Upper lobe of left lung (tissue), 6 donors: ENCODE data around the gene TMCC1. TPM values are rescaled to one million over a fixed set of nuclear protein-coding genes. Genes with fewer than 3 reads are reported as not detected.

Source experiments
- ATAC-seq, 2 donors: fragments of 200-7000 bp; cut with Tn5 transposase; one replicate each; pipeline ENCODE4 v1.9.1; 2022; ENCODE audit warnings: mild to moderate bottlenecking in 2 of 2, moderate library complexity in 2 of 2; ENCODE audit not compliant: low FRiP score in 2 of 2
- DNase-seq, 2 donors: peaks; one replicate each; pipeline ENCODE4 v3.0.0-alpha.2; 2019 to 2020
- H3K27ac ChIP-seq, 4 donors: fragments of 200-600 bp; sonication (generic); one replicate each; pipeline ENCODE4 v1.5.1; 2016 to 2019
- H3K27me3 ChIP-seq, 4 donors: fragments of 200-600 bp; sonication (generic); one replicate each; pipeline ENCODE4 v1.5.1; 2017 to 2019
- H3K36me3 ChIP-seq, 4 donors: fragments of 200-600 bp; sonication (generic); one replicate each; pipeline ENCODE4 v1.5.1; 2016 to 2019
- H3K4me1 ChIP-seq, 4 donors: fragments of 200-600 bp; sonication (generic); one replicate each; pipeline ENCODE4 v1.5.1; 2018 to 2019
- H3K4me3 ChIP-seq, 4 donors: fragments of 200-600 bp; sonication (generic); one replicate each; pipeline ENCODE4 v1.5.1; 2017 to 2019; ENCODE audit warnings: mild to moderate bottlenecking in 2 of 4, moderate library complexity in 1 of 4
- H3K9me3 ChIP-seq, 4 donors: fragments of 200-600 bp; sonication (generic); one replicate each; pipeline ENCODE4 v1.5.1; 2018 to 2019
- CTCF ChIP-seq, 6 experiments: fragments of 450-650 bp in 4 of 6; fragments of 200-600 bp in 2 of 6; sonication (generic) in 2 of 6; IDR thresholded peaks; one replicate each; pipeline ENCODE4 v1.5.1; 2016 to 2019; ENCODE audit warnings: antibody characterized with exemption in 6 of 6
- EP300 ChIP-seq, 4 donors: sonication (generic); formaldehyde crosslinking; IDR thresholded peaks; one replicate each; pipeline ENCODE4 v1.5.1; 2017; ENCODE audit warnings: antibody characterized with exemption in 4 of 4, control low read depth in 2 of 4
- POLR2A ChIP-seq, 4 donors: fragments of 450-650 bp; IDR thresholded peaks; one replicate each; pipeline ENCODE4 v1.5.1; 2016 to 2017; ENCODE audit warnings: antibody characterized with exemption in 4 of 4, mild to moderate bottlenecking in 2 of 4
- POLR2AphosphoS5 ChIP-seq, 2 donors: sonication (generic); formaldehyde crosslinking; IDR thresholded peaks; one replicate each; pipeline ENCODE4 v1.5.1; 2017; ENCODE audit warnings: antibody characterized with exemption in 2 of 2
- WGBS, 2 donors: methylation state at CpG; one replicate each; pipeline ENCODE4 v1.1.5; 2017 to 2018; 5-methylcytosine and 5-hydroxymethylcytosine counted together
- total RNA-seq, 6 donors: library from RNA; depleted of rRNA in 4 of 6; stranded (reverse); fragments of >200 nt in 4 of 6; gene quantifications; one replicate each; pipeline versions ENCODE4 v1.1.0 to v1.2.1, GENCODE V29; 2016 to 2021
- donor health status: DM: no; HTN: no; CAD: no; lungs with moderate emphysema.
- donor health status: DM: no; HTN: yes; CAD: no; lungs with severe emphysema.

Gene TMCC1
- total RNA-seq, 6 donors from 2014 or later = 16.9 to 39.2 (median 27.9) TPM

GRCh38 chr3:129938140-129938930 lies 44.8 kb upstream of the TMCC1 start:
- Histone ChIP-seq H3K27me3 (no peaks in the 10 kb centered on the region), H3K4me3 (no peak overlapping the region), H3K27ac (no peak overlapping the region), H3K9me3 (no peaks in the 10 kb centered on the region), H3K4me1 (peaks cover 0 to 10% (median 2%) of the 10 kb centered on the region in 4 donors), H3K36me3 (no peaks in the 10 kb centered on the region)
- ATAC-seq (no peak), DNase-seq (no peak)
- WGBS, 2 donors = 87 to 88% methylated on average over 6 to 8 of the region's 8 CpGs
- TF ChIP-seq POLR2A (IDR thresholded peaks at IDR 0.05) = no peak
- TF ChIP-seq POLR2AphosphoS5 (IDR thresholded peaks at IDR 0.05) = no peak
- TF ChIP-seq EP300 (IDR thresholded peaks at IDR 0.05) = no peak
- TF ChIP-seq CTCF (IDR thresholded peaks at IDR 0.05) = no peak

- 94 to 96% methylated on average over 9 of the region's 9 CpGs for WGBS, 2 donors
- no peak for TF ChIP-seq POLR2A (IDR thresholded peaks at IDR 0.05)
- TF ChIP-seq EP300 (IDR thresholded peaks at IDR 0.05) = no peak
- no peak for TF ChIP-seq POLR2AphosphoS5 (IDR thresholded peaks at IDR 0.05)
- no peak for TF ChIP-seq CTCF (IDR thresholded peaks at IDR 0.05)
- Histone ChIP-seq H3K36me3 (no peaks in the 10 kb centered on the region), H3K4me3 (no peak overlapping the region), H3K4me1 (peaks cover 0 to 10% (median 2%) of the 10 kb centered on the region in 4 donors), H3K27me3 (no peaks in the 10 kb centered on the region), H3K27ac (no peak overlapping the region), H3K9me3 (no peaks in the 10 kb centered on the region)
- ATAC-seq (no peak), DNase-seq (peak in 1 of 2 donors; percentile 37)
Observed at GRCh38 chr3:129937717-129938116, 44.2 kb upstream of the TMCC1 start.

- peak; percentile 42 to 70 for ATAC-seq
Observed at GRCh38 chr3:129936757-129937156, 43.2 kb upstream of the TMCC1 start.

GRCh38 chr3:129934234-129935123 lies 41.0 kb upstream of the TMCC1 start:
- 33 to 37% methylated on average over 20 of the region's 20 CpGs for WGBS, 2 donors
- no peak overlapping the region for H3K27ac ChIP-seq
- peak in 1 of 2 donors; percentile 75 for ATAC-seq
- peaks cover 0 to 8% (median 2%) of the 10 kb centered on the region in 4 donors for H3K9me3 ChIP-seq
- peak; percentile 81 to 94 (median 86) for TF ChIP-seq CTCF (IDR thresholded peaks at IDR 0.05)
- TF ChIP-seq POLR2A (IDR thresholded peaks at IDR 0.05) = no peak
- no peaks in the 10 kb centered on the region for H3K27me3 ChIP-seq
- peaks cover 0 to 10% (median 2%) of the 10 kb centered on the region in 4 donors for H3K4me1 ChIP-seq
- no peaks in the 10 kb centered on the region for H3K36me3 ChIP-seq
- no peak for DNase-seq
- peak overlapping the region in 1 of 4 donors; percentile 28 for H3K4me3 ChIP-seq

More at GRCh38 chr3:129936757-129937156, 43.2 kb upstream of the TMCC1 start:
- no peaks in the 10 kb centered on the region for H3K36me3 ChIP-seq
- H3K27ac ChIP-seq = peak overlapping the region in 3 of 4 donors; percentile 31 to 72 (median 32)
- 20 to 34% methylated on average over 6 of the region's 6 CpGs for WGBS, 2 donors
- peak overlapping the region in 3 of 4 donors; percentile 16 to 45 (median 38) for H3K4me3 ChIP-seq
- peak in 1 of 2 donors; percentile 67 for DNase-seq
- no peak for TF ChIP-seq CTCF (IDR thresholded peaks at IDR 0.05)
- no peak for TF ChIP-seq POLR2A (IDR thresholded peaks at IDR 0.05)
- TF ChIP-seq EP300 (IDR thresholded peaks at IDR 0.05) = no peak
- no peak for TF ChIP-seq POLR2AphosphoS5 (IDR thresholded peaks at IDR 0.05)
- no peaks in the 10 kb centered on the region for H3K9me3 ChIP-seq
- H3K4me1 ChIP-seq = peaks cover 0 to 10% (median 2%) of the 10 kb centered on the region in 4 donors
- H3K27me3 ChIP-seq = no peaks in the 10 kb centered on the region
